Activated T-cell treated with anti-CD3 and anti-CD28 coated beads for 24 hours (primary cell): ENCODE data around the gene FAM181A.

Experiments
- DNase-seq: peaks from one replicate; pipeline ENCODE4 v3.0.0-alpha.2; 2020; ENCODE audit warnings: low read depth

FAM181A gene

GRCh38 chr14:93903342-93904184, 23.6 kb upstream of the FAM181A start:
- no peak for DNase-seq

DNA sequence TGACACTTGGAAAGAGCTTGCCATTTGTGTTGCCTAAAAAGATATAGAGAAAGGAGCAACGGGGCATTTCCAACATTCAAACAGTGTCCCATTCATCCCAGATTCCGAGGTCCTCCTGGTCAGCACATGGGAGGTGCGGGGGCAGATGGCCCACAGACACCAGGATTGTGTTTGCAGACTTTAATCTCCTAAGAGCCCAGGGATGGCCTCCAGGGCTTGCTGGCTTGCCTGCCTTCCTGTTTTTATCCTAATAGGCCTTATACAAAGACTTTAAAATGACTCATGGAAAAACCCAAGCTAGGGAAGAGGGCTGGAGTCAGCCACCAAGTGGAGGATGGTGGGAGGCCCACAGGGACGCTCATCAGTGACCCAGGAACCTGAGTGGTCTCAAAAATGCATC, 21.5 kb upstream of the FAM181A start:
- no peak for DNase-seq

- peak; percentile 45 for DNase-seq
Observed at GRCh38 chr14:93906341-93907329, 20.5 kb upstream of the FAM181A start.

GRCh38 chr14:93909429-93910128, 17.6 kb upstream of the FAM181A start:
- no peak for DNase-seq

DNA sequence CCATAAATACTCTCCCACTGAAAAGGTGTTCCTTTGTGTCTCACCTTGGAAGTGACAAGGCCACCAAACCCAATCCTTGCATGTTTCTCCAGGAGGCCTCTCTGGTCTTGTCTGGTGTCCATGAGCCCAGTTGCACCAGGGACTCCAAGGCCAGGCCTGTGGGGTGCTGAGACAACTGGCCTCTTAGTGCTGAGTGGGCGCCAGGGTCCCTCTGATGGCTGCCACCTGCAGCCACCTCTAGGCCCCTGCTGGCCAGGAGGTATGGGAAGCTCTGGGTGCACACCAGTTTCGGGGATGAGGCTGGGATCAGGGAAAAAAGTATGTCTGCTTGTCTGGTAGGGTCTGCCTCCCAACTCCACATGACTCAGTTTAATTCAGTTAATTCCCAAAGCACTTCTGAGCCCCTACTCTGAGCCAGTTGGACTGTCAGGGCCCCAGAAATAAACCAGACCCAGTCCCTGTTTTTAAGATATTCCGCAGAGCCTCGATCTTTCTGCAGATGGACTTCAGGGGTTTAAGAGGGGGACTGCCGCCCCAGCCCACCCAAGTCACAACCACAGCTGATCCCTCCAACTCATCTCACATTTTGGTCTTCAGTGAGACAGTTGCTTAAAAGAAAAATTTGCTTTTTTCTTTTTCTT, 15.0 kb upstream of the FAM181A start:
- no peak for DNase-seq

DNA sequence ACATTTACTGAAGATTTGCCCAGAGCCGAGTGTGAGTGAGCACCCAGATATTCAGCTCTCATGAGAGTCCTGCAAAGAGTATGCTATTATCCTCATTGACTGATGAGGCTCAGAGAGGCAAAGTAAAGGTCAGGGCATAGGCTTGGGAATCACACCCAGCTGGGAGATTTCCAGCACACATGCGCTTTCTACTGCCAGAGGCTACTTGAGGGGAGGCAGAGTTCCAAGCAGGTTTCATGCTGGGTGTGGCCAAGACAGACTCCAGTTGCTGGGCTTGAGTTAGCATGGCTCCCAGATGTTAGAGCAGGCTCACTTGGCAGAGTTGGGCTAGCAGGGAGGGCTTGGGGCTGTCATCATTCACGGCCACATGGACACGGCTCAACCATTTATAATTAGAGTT, 14.4 kb upstream of the FAM181A start:
- DNase-seq: no peak

GRCh38 chr14:93914278-93914677, 12.9 kb upstream of the FAM181A start:
- DNase-seq: no peak

DNA sequence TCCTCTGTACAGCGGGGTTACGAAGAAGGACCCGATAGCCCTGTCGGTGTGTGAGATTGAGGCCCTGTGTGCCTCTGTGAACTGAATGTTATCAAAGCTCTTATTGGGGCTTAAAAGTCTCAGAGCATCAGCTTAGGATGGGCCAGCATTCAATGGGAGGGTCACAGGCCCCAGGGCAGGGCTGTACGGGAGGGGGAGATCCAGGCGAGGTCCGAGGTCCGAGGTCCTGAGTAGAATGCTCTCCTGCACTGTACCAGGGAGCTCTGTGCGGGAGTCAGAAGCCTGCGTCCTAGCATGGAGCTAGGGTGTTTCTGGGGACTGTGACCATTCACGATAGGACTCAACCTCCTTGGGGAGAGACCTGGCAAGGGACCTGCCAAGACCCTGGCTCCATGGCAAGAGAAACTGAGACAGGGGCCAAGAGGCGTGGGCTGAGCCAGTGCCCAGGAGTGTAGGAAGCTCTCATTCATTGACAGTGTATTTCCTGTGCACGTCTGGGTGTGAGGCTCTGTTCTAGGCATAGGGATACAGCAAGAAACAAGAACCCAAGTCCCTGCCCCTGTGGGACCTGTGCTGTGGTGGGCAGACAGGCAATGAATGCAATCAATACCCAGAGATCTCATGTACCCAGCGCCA, 12.0 kb upstream of the FAM181A start:
- no peak for DNase-seq

DNA sequence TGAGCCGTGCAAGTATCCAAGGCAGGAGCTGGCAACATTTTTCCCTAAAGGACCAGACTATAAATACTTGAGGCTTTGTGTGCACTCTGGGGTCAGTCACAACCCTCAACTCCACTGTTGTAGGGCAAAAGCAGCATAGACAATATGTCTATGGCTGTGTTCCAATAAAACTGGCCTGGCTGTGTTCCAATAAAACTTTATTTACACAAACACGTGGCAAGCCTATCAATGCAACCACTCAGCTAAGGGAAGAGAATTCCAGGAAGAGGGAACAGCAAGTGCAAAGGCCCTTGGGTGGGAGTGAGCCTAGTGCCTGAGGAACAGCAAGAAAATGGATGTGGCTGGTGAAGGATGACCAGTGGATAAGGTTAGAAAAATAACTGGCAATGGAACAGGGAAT, 11.3 kb upstream of the FAM181A start:
- no peak for DNase-seq

DNA sequence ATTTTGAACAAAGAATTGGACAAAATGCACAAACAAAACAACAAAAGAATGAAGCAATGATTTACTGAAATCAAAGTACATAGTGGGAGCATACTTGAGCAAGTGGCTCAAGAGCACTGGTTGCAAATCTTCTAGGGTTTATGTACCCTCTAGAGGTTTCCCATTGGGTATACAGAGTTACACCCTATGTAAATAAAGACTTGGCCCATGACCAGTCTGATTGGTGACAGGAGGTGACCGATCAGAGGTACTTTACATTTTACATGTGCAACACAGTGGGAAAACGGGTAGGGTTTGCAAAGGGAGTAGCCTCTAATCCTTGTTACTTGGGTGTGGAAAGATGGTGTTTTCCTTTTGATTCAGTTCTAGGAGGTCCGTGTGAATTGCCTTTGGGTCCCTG, 10.6 kb upstream of the FAM181A start:
- no peak for DNase-seq

DNA sequence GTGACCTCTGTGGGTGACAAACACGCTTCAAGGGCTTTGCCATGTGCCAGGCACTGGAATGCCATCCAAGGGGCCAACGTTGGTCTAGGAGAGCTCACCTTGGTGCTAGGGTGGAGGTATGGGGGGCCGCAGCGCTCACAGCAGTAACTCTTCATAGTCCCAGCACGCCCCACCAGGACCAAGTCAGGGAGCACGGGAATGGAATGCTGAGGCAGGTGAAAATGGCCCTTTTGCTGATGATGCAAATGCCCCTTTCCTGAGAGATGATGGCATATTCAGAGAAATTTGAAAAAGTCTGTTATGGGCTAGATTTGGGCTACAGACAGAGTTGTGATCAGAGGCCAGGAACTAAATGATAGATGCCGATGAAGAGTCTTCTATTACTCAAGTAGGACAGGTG, 10.0 kb upstream of the FAM181A start:
- no peak for DNase-seq

DNA sequence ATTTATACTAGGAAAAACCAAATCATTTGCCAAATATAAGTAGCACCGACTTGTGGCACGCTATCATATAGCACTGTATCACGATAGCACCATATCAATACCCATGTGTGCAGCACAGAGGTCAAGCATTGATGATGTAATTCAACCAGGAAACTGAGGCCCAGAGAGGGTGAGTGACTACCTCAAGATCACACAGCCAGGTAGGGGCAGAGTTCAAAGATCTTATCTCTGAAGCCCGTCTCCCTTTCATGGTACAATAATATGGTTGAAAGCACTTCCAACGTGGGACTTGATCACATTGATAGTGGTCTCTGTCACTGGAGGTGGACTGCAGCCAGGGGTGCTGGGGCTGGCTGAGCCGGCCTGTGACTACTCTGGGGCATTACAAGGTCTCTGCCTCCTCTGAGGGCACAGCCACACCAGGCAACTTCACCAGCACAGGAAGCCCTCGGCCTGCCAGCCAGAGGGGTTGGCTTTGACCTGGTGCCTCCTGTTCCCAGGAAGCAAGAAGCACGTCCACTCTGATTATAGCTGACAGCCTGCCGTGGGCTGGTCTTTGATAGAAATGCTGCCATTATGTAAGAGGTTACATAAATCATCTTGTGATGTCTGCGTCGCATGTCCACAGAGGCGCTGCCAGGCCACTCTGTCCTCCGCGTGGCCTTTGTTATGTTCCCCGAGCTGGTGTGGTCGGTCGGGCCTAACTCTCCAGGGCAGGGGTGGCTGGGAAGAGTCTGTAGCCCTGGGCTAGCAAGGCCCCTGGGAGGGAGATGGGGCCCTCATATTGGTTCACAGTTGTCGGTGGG, 5.9 kb upstream of the FAM181A start:
- no peak for DNase-seq

DNA sequence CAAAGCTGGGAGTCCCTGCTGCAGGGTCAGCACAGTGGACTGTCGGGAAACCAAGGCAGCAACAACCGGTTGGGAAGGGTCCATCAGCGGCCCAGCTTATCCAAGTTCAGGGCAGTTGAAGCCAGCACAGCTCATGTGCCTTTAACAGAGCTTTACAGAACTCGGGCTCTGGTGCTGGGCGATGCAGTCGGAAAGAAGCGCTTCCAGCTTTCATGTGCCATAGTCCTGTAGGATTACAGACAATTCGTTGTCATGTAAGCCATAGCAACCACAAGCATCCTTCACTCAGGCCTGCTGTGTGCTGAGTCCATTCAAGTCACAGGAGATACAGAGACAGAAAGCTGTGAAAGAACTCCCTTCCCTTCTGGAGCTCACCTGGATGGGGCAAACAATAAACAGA, 3.5 kb upstream of the FAM181A start:
- DNase-seq: no peak

DNA sequence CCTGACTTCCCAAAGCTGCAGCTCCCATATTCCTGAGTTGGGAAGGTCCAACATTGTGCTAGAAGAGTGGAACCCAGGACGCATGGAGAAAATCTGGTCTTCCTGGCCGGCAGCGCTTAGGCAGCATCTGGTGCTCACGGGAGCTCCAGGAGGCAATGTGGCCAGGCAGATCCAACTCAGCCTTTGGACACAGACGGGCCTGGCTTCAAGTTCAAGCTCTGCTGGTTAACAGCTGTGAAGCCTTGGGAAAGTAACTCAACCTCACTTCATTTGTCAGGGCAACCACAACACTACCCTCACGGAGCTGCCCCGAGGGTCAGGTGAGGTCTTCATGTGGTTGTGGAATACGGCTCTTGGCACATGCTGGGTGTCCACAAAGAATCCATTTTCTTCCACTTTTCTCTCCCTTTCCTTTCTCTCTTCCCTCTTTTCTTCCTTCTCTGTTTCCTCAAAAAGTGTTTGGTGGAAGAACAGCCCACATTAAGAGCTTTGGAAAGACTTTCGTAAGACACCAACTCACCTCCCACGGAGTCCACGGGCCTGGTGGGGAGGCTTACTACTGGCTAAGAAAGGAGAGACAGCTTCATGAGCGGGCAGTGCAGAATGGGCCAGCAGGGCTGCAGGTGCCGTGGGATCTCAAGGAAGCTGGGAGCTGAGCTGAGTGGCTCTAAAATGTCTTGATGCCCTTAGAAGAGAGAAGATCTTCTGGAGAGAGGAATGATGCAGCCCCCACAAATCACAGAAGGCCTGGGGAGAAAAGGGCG, 2.4 kb upstream of the FAM181A start:
- no peak for DNase-seq

GRCh38 chr14:93925374-93925895, 1.7 kb upstream of the FAM181A start:
- DNase-seq: no peak

DNA sequence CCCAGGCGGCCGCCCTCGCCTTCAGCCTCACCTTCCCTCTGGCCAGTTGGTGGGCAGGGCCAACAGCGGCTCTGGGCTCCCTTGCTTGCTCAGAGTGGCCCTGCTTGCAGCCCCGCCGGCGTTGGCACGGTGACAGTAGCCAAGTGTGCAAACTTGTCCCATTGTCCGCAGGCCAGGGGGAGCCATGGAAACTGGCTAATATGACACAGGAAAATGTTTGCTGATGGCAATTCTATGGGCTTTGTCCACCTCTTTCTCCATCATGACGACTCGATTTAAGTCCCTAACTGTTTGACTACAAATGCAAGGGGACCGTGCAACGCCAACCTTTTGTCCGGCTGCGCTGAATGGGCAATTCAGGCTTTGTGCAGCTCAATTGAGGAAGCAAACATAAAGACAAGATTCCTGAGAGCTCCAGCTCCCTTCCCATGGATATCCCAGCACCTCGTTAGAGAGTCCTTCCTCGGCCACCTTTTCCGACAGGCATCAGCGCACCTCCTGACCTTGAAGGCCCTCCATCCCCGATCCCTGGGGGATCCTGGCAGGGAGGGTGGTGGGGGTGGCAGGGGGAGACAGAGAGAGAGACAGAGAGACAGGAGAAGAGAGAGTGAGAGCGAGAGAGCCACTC, 785 bp upstream of the FAM181A start:
- DNase-seq: no peak

GRCh38 chr14:93927800-93928145, 629 bp downstream of the FAM181A start:
- no peak for DNase-seq

- no peak for DNase-seq
Observed at GRCh38 chr14:93928184-93929047, 1.3 kb downstream of the FAM181A start.
